ENCODE results near the gene MTCL3.

MTCL3 gene

GRCh38 chr6:127515234-127515793 lies 3.8 kb downstream of the MTCL3 start:
- DNase-seq (ENCODE audit: low read depth): no peak

DNA sequence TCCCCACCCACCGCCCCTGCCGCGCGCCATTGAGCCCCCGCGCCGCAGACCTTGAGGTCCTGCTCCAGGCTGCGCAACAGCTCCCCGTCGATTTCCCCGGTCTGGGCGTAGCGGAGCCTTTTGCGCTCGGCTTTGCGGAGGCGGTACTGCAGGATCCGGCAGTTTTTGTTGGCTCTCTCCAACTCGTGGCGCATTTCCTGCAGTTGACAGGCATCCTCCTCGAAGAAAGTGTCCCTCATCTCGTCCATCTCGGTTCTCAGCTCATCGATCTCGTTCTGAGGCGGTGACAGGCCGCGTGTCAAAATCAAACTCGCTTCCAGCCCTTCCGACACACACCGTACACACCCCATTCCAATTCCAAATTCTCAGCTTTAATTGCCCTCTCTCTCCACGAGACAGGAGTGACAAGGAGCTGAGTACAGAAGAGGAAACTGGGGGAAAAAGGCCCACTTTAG lies 4.3 kb downstream of the MTCL3 start:
- no peak for DNase-seq (ENCODE audit: low read depth)

- no peak for DNase-seq (ENCODE audit: low read depth)
Observed at GRCh38 chr6:127514179-127514772, 4.9 kb downstream of the MTCL3 start.

- DNase-seq (ENCODE audit: low read depth): no peak
Observed at GRCh38 chr6:127513425-127513824, 5.7 kb downstream of the MTCL3 start.

- DNase-seq (ENCODE audit: low read depth): no peak
Observed at GRCh38 chr6:127510876-127511275, 8.3 kb downstream of the MTCL3 start.

GRCh38 chr6:127506894-127507293 lies 12.2 kb downstream of the MTCL3 start:
- no peak for DNase-seq (ENCODE audit: low read depth)

- no peak for DNase-seq (ENCODE audit: low read depth)
Observed at GRCh38 chr6:127503022-127503421, 16.1 kb downstream of the MTCL3 start.

DNA sequence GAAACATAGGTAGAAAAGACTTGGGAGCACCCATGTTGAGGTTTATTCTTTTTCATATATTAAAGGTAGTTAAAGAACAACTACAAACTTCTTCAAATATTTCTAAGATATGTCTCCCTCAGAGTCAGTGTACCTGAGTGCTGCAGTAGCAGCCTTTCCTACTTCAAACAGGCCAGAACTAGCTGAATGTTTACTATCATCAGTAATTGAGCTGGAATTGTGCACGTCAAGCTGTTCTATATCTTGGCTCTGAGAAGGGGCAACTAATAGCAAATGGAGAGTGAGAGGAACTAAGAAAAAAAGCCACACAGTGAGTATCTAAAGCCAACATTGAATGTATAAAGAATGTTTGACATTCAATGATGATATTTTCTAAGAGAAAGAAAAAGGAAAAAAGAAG lies 21.7 kb downstream of the MTCL3 start:
- no peak for DNase-seq (ENCODE audit: low read depth)

- DNase-seq (ENCODE audit: low read depth): peak; percentile 32
Observed at GRCh38 chr6:127496471-127496870, 22.7 kb downstream of the MTCL3 start.

DNA sequence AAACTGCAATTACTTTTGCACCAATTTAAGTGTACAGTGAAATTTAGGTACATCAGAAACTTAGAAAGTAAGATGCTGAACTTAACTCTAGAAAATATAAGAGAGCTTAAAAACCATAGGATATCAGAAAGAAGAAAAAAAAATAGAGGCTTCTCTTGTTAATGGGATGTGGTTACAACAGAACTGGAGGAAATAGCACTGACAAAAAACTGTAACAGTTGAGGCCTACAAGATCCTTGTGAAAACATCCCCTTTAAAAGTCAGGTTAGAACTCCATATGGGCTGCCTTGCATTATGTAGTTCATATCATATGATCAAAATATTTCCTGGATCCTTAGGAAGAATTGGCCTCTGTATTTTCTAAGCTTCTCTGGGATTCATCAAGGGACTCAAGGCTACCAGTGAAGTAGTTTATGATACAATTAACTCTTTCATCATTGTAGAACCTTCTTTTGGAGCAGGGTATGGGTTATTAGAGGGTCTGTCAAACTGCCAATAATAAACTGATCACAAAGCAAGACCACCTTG lies 24.8 kb downstream of the MTCL3 start:
- DNase-seq (ENCODE audit: low read depth): no peak

DNA sequence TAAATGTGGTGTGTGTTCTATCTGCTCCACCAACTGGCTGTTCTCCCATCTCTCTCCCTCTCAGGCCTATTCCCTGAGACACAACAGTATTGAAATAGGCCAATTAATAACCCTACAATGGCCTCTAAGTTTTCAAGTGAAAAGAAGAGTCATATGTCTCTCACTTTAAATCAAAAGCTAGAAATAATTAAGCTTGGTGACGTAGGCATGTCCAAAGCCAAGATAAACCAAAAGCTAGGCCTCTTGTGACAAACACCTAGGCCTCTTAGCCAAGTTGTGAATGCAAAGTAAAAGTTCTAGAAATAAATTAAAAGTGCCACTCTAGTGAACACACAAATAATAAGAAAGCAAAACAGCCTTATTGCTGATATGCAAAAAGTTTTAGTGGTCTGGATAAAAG lies 29.9 kb downstream of the MTCL3 start:
- no peak for DNase-seq (ENCODE audit: low read depth)

- no peak for DNase-seq (ENCODE audit: low read depth)
Observed at GRCh38 chr6:127486934-127487333, 32.2 kb downstream of the MTCL3 start.

DNA sequence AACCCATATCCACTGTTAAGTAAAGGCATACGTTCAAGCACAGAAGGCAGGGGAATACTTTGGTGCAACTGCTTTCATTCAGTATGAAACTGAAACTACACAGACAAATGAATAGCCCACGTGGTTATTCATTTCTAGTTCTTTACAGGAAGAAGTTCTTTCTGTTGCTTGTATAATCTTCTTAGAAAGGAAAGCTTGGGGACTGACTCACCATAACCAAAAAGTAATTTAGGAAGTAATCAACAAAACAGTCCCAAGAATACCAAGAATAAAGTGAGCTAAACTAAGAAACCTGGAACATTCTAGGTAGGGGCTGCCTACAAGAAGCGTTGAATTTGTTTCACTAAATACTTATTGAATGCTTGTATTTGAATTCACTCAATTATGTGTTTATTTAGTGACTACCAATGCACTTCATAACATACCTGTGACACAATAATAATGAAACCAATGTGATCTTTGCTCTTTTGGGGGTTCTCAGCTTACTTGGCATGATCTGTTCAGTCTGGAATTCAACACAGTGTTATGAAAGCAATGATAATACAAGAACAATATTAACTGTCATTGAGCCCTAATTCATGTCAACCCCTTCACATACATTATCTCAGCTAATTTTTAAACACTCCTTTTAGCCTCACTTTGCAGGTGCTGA lies 34.8 kb downstream of the MTCL3 start:
- no peak for DNase-seq (ENCODE audit: low read depth)

DNA sequence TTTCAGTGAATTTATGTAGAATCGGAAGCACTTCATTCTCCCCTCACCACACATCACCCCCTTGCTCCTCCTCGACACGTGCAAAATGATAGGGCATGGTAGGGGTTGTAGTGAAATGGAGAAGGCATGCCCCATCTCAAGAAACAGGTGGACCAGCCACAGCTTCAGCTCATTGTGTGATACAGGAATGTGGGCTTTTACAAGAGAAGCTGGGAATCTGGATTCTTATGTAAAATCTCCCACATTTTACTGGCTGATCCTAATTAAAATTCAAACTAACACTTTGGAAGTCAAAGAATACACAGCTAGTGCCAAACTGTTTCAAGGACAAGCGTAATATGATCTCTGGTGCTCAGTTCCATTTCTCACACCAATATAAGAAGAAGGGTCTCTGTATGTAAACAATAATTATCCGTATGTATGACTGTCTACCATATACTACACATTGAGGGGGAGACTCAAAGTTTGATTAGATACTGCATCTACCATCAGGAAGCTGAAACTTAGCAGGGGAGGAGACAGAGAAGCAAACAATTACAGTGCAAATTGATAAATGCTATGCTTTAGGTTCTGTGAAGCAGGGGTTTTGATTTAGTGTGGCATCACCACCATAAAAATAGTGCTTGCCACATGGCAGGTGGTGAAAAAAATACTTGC lies 35.6 kb downstream of the MTCL3 start:
- DNase-seq (ENCODE audit: low read depth): no peak

DNA sequence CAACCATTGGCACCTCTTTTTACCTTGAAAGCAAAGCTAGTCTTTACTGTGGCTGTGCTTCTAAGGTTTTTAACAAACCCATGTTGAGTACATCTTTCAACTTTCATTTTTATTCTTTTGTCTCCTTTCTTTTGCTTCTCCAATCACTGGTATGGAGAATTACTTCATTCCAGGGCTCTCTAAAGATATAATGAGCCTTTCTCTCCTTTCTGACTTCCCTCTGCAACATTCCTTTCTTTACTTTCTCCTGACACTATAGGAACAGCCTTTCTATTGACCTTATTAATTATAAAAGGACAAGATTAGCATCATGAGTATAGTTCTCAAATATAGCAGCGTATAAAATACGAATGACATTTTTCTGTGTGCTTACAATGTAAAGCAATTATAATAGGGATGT lies 36.8 kb downstream of the MTCL3 start:
- no peak for DNase-seq (ENCODE audit: low read depth)

GRCh38 chr6:127481628-127482027 lies 37.5 kb downstream of the MTCL3 start:
- DNase-seq (ENCODE audit: low read depth): no peak

- no peak for DNase-seq (ENCODE audit: low read depth)
Observed at GRCh38 chr6:127481111-127481510, 38.0 kb downstream of the MTCL3 start.

GRCh38 chr6:127477658-127478057 lies 41.5 kb downstream of the MTCL3 start:
- no peak for DNase-seq (ENCODE audit: low read depth)

DNA sequence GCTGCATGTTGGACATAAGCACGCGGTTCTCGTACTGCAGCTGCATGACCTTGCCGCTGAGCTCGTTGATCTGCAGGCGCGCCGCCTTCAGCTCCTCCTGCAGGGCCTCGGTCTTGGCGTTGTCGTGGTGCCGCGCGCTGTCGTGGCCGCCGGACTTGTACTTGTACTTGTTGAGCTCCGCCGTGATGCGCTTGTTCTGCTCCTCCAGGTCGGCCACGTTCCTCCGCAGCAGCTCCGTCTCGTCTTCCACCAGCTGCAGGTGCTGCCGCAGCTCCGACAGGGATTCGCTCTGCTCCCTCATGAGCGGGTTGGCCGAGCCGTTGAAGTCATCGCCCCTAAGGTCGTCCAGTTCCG lies 43.3 kb downstream of the MTCL3 start:
- DNase-seq (ENCODE audit: low read depth): no peak

DNA sequence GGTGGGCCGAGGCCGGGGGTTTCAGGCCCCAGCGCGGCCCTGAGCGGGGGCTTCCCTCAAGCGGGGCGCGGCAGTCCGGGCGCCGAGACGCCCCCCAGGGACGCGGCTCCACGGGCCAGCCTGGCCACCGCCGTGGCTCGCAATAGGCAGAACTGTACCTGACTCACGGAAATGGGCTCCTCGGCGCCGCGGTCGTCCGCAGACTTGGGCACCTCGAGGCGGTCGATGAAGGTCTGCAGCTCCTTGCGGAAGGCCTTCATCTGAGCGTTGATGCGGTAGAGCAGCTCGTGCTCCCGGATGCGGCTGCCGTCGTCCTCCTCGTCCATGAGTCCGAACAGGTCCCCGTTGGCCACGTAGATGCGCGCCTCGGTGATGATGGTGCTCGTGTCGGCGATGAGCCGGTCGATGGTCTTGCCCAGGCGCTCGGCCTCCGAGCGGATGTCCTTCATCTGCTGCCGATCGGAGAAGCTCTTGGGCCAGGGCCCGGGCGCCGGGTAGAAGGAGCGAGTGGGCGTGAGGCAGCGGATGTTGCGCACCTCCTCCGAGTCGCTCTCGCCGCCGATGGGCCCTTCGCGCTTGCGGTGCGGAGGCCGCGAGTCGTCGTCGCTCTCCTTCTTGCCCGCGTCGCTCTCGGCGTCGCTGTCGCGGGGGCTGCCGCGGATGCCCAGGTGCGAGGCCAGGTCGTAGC lies 43.9 kb downstream of the MTCL3 start:
- DNase-seq (ENCODE audit: low read depth): no peak

DNA sequence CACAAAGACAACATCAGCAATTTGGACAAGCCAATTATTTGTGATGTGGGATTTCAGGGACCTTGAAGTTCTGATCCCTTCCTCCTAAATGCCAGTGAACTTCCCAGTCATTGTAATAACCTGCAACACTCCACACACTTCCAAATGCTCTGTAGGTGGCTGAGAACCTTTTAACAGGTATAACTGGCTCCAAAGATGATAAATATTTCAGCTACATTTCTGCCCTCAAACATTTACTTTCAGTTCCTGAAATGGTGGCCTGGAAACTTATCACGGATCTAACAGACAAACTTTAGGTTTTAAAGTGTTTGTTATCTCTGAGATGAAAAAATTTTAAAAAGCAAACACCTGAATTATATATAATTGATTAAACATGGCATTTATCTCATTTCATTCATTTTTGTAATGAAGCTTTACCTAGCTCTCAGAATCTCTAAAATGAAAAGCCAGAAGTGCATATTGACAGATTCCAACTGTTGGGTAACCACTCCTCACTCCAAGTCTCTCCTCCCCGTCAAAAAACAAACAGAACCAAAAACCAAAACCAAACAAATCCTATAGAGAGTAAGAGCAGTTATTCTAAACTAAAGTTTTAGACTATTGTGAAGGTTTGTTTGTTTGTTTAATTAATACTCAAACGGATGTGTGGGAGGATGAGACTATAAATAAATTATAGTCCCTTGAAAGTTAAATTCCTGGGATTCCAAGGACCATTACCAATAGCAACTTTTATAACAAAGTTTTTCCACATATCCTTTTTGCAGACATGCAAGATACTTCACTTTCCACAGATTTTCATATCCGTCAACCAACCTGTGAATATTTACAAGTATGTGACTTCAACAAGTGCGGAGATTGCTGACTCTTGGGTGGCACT lies 47.5 kb downstream of the MTCL3 start:
- DNase-seq (ENCODE audit: low read depth): no peak

- DNase-seq (ENCODE audit: low read depth): no peak
Observed at GRCh38 chr6:127468936-127469335, 50.2 kb downstream of the MTCL3 start.
